DOHH2 (cell line): Measurements from ENCODE around the gene COL1A1.

Source experiments
- CTCF ChIP-seq: fragments of 200-600 bp; sonication (generic); IDR thresholded peaks from one replicate; pipeline ENCODE4 v1.5.1; 2014; ENCODE audit warnings: antibody characterized with exemption, mild to moderate bottlenecking, low read depth, low read length; ENCODE audit not compliant: poor library complexity, severe bottlenecking
- EZH2phosphoT487 ChIP-seq: fragments of 200-600 bp; sonication (generic); IDR thresholded peaks from 2 replicates; pipeline ENCODE4 v1.6.1; 2017; ENCODE audit warnings: borderline replicate concordance, mild to moderate bottlenecking, antibody characterized with exemption, low read length, moderate library complexity, mixed read lengths

- TF ChIP-seq CTCF (no peak), EZH2phosphoT487 (no peak)
Measured at GRCh38 chr17:50241431-50241830, 40.0 kb upstream of the COL1A1 start.
